Neural crest cell (in vitro differentiated cells): ENCODE measurements around the gene CYP3A5. TPM values are rescaled to one million over a fixed set of nuclear protein-coding genes. Genes with fewer than 3 reads are reported as not detected.

Experiments
- DNase-seq: peaks from one replicate; pipeline ENCODE4 v3.0.0; 2021; ENCODE audit warnings: low read depth, mixed read lengths, low spot score
- H3K27ac Mint-ChIP-seq: one replicate; pipeline ENCODE4 v1.8.0; 2021; ENCODE audit warnings: mild to moderate bottlenecking, mixed read lengths; ENCODE audit not compliant: unreplicated experiment
- H3K27me3 Mint-ChIP-seq: 2 replicates; pipeline ENCODE4 v1.8.0; 2021; ENCODE audit warnings: low read depth, mild to moderate bottlenecking, mixed read lengths
- H3K36me3 Mint-ChIP-seq: 2 replicates; pipeline ENCODE4 v1.8.0; 2021; ENCODE audit warnings: low read depth, mild to moderate bottlenecking, mixed read lengths
- H3K4me1 Mint-ChIP-seq: 2 replicates; pipeline ENCODE4 v1.8.0; 2021; ENCODE audit warnings: mixed read lengths
- H3K4me3 Mint-ChIP-seq: one replicate; pipeline ENCODE4 v1.8.0; 2021; ENCODE audit warnings: mild to moderate bottlenecking, mixed read lengths
- H3K9me3 Mint-ChIP-seq: 2 replicates; pipeline ENCODE4 v1.8.0; 2021; ENCODE audit warnings: mixed read lengths
- total RNA-seq: library from RNA; stranded (reverse); gene quantifications from 2 replicates; pipeline ENCODE4 v1.2.1, GENCODE V29; 2021
- TF ChIP-seq, protein P1 (sequence below): fragments of 200-600 bp; sonication (generic); conservative IDR thresholded peaks from 2 replicates; pipeline ENCODE4 v1.5.0; 2021; ENCODE audit warnings: antibody characterized with exemption, mild to moderate bottlenecking

CYP3A5 gene
- total RNA-seq, 1 donor from 2014 or later = not detected

DNA sequence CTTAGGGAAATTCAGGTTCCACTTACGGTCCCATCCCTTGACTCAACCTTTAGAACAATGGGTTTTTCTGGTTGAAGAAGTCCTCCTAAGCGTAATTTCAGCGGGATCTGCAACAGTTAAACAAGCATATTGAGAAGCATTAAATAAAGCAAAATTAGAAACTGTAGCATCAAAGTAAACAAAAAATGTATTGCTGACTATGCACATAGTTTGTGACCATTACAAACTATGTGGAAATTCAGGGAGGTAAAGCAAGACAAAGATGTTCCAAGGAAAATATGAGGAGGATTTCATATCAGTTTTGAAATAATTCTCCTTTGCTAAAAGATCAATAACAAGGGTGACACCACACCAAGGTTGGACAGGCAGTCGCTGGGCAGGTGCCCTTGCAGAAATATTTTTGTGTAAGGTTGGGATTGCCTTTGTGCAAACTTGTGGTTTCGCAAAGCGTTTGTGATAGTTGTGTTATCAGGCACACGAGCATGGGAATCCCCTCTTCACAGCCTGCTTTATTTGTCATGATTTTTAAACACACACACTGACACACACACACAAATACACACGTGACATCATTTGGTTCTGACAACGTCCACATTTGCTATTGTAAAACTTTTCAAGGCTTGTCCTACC is 5.4 kb upstream of the CYP3A5 start:
- DNase-seq = no peak
- TF ChIP-seq, protein P1, sequence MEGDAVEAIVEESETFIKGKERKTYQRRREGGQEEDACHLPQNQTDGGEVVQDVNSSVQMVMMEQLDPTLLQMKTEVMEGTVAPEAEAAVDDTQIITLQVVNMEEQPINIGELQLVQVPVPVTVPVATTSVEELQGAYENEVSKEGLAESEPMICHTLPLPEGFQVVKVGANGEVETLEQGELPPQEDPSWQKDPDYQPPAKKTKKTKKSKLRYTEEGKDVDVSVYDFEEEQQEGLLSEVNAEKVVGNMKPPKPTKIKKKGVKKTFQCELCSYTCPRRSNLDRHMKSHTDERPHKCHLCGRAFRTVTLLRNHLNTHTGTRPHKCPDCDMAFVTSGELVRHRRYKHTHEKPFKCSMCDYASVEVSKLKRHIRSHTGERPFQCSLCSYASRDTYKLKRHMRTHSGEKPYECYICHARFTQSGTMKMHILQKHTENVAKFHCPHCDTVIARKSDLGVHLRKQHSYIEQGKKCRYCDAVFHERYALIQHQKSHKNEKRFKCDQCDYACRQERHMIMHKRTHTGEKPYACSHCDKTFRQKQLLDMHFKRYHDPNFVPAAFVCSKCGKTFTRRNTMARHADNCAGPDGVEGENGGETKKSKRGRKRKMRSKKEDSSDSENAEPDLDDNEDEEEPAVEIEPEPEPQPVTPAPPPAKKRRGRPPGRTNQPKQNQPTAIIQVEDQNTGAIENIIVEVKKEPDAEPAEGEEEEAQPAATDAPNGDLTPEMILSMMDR = no peak
- Mint-ChIP-seq H3K27ac (no peak overlapping the region), H3K4me1 (no peaks in the 10 kb centered on the region), H3K9me3 (peaks cover 17% of the 10 kb centered on the region), H3K27me3 (peaks cover 16% of the 10 kb centered on the region), H3K4me3 (no peak overlapping the region), H3K36me3 (peaks cover 7% of the 10 kb centered on the region)

DNA sequence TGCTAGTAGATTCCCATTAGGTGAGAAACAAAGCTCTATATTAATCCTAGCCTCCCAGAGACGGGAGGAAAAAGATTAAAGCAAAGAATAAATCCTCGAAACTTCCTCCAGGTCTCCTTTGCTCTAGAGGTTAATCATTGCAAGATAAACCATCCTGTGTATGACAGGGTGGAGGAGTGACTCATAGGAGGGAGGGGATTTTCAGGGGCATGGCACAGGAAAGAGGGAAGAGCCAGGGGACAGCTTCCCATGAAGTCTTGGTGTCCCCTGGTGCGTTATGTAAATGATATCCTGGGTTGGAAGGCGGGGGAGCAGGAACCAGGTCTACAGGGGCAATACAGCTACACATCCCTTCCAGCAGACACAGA is 780 bp downstream of the CYP3A5 start:
- H3K27ac Mint-ChIP-seq = peak overlapping the region; percentile 83
- H3K9me3 Mint-ChIP-seq = peaks cover 17% of the 10 kb centered on the region

DNA sequence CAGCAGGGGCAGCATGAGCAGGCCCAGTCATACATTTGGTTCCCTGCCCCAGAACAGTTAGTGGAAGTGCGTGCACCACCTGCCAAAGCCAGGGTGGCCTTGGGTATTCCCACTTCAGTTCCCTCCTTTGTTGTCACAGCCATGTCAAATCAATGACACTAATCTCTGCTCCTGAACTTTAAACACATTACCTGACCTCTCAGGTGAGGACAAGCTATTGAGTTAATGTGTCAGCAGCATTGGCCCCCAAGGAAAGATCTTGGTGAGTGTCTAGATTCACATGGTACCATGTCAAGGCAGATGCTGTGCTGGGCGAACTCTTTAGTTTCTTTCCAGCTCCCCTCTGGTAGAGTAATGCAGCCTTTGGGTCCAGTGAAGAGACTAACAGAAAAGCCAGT is 2.1 kb downstream of the CYP3A5 start:
- H3K36me3 Mint-ChIP-seq = peaks cover 5% of the 10 kb centered on the region
- TF ChIP-seq, protein P1 = no peak
- no peak for DNase-seq
- no peaks in the 10 kb centered on the region for H3K4me1 Mint-ChIP-seq
- H3K27me3 Mint-ChIP-seq = peaks cover 8% of the 10 kb centered on the region
- no peak overlapping the region for H3K4me3 Mint-ChIP-seq
- H3K27ac Mint-ChIP-seq = no peak overlapping the region
- peaks cover 9% of the 10 kb centered on the region for H3K9me3 Mint-ChIP-seq

More for the DNA sequence above, 780 bp downstream of the CYP3A5 start:
- H3K36me3 Mint-ChIP-seq = peaks cover 7% of the 10 kb centered on the region
- no peak overlapping the region for H3K4me3 Mint-ChIP-seq
- no peak for DNase-seq
- no peaks in the 10 kb centered on the region for H3K4me1 Mint-ChIP-seq
- TF ChIP-seq, protein P1 = no peak
- peaks cover 8% of the 10 kb centered on the region for H3K27me3 Mint-ChIP-seq

- no peak for DNase-seq
- Mint-ChIP-seq H3K27ac (no peak overlapping the region), H3K36me3 (peaks cover 2% of the 10 kb centered on the region), H3K27me3 (peaks cover 8% of the 10 kb centered on the region), H3K9me3 (peaks cover 5% of the 10 kb centered on the region), H3K4me1 (no peaks in the 10 kb centered on the region), H3K4me3 (no peak overlapping the region)
- TF ChIP-seq, protein P1 = no peak
Observed at GRCh38 chr7:99677013-99677647, 2.7 kb downstream of the CYP3A5 start.

DNA sequence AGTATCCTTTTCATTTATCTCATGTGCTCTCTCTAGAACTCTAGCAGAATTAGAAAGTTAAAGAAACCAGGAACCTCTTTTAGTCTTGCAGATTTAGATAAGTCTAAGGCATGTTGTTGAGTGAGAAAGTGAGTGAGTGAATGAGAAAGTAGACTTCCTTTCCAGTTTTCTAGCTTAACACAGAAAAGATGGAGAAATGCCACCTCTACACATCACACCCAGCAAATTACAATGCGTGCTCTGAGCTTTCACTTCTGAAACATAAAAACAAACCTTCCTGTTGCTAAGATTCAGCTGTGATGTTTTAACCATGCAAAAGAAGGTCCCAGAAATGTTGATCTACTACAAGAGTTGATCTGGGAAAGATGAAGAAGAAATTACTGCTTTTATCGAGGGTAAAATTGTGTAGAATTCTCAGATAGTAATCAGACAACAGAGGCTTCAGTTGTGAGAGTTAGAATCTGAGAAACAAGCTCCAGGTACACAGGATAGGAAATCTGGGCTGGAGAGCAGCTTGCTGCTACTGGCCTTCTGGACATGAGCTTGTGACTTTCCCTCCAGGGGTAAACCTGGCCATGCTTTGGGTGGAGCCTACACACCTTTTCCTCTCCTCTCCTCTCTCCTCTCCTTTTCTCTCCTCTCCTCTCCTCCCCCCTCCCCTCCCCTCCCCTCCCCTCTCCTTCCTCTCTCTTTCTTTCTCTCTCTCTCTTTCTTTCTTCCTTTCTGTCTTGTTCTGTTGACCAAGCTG is 4.6 kb downstream of the CYP3A5 start:
- TF ChIP-seq, protein P1 = no peak
- Mint-ChIP-seq H3K4me3 (no peak overlapping the region), H3K27ac (no peak overlapping the region), H3K4me1 (no peaks in the 10 kb centered on the region), H3K36me3 (no peaks in the 10 kb centered on the region), H3K27me3 (peaks cover 6% of the 10 kb centered on the region), H3K9me3 (no peaks in the 10 kb centered on the region)
- DNase-seq = no peak
